Calu3 (cell line): Measurements from ENCODE around the gene TBC1D23. TPM values are rescaled to one million over a fixed set of nuclear protein-coding genes. Genes with fewer than 3 reads are reported as not detected.
A peak's percentile ranks its signal among the peaks of the same experiment; 100 is the strongest.

ENCODE experiments used
- BruUV-seq: library from RNA; stranded (reverse); fragments of 400-500 nt; replicated peaks from 2 replicates; lab custom pipeline; 2021; lab: Mats Ljungman, UMichigan
- CTCF ChIA-PET: fragments of 300-600 bp; sonication (Branson Sonifier 250); formaldehyde crosslinking; loops from one replicate; lab custom pipeline; 2022; ENCODE audit warnings: antibody characterized with exemption; lab: Charles Lee
- DNase-seq: peaks from one replicate; pipeline ENCODE4 v3.0.0; 2022
- H3K27ac Mint-ChIP-seq: one replicate; pipeline ENCODE4 v1.8.0; 2022; ENCODE audit warnings: mixed read lengths; ENCODE audit not compliant: unreplicated experiment
- H3K27me3 Mint-ChIP-seq: one replicate; pipeline ENCODE4 v1.8.0; 2022; ENCODE audit warnings: mixed read lengths; ENCODE audit not compliant: unreplicated experiment
- H3K36me3 Mint-ChIP-seq: one replicate; pipeline ENCODE4 v1.8.0; 2022; ENCODE audit warnings: mild to moderate bottlenecking, moderate library complexity, mixed read lengths; ENCODE audit not compliant: insufficient read depth, unreplicated experiment
- H3K4me1 Mint-ChIP-seq: one replicate; pipeline ENCODE4 v1.8.0; 2022; ENCODE audit warnings: mild to moderate bottlenecking, low read depth, mixed read lengths; ENCODE audit not compliant: unreplicated experiment
- H3K4me3 Mint-ChIP-seq: one replicate; pipeline ENCODE4 v1.8.0; 2022; ENCODE audit warnings: mild to moderate bottlenecking, low read depth, moderate library complexity, mixed read lengths; ENCODE audit not compliant: unreplicated experiment
- H3K9me3 Mint-ChIP-seq: one replicate; pipeline ENCODE4 v1.8.0; 2022; ENCODE audit warnings: low read depth, mixed read lengths; ENCODE audit not compliant: unreplicated experiment
- intact Hi-C: fragments of 100-400 bp; cut with micrococcal nuclease; formaldehyde crosslinking; loops from one replicate; pipeline ENCODE4 v1.10.0; 2022; ENCODE audit not compliant: unreplicated experiment
- total RNA-seq: library from RNA; stranded (reverse); gene quantifications from 2 replicates; pipeline ENCODE4 v1.2.3, GENCODE V29; 2022
- TF ChIP-seq, protein P1 (sequence below): fragments of 200-600 bp; IDR thresholded peaks from one replicate; pipeline ENCODE4 v1.8.0; 2022; ENCODE audit warnings: antibody characterized with exemption; ENCODE audit not compliant: unreplicated experiment

TBC1D23 gene
- total RNA-seq, 1 experiment from 2014 or later: 26.1 TPM

- Mint-ChIP-seq H3K36me3 (no peaks in the 10 kb centered on the region), H3K27me3 (no peaks in the 10 kb centered on the region), H3K27ac (no peak overlapping the region), H3K4me1 (no peaks in the 10 kb centered on the region), H3K9me3 (no peaks in the 10 kb centered on the region), H3K4me3 (no peak overlapping the region)
- CTCF ChIA-PET: no interaction called here
- TF ChIP-seq, protein P1, sequence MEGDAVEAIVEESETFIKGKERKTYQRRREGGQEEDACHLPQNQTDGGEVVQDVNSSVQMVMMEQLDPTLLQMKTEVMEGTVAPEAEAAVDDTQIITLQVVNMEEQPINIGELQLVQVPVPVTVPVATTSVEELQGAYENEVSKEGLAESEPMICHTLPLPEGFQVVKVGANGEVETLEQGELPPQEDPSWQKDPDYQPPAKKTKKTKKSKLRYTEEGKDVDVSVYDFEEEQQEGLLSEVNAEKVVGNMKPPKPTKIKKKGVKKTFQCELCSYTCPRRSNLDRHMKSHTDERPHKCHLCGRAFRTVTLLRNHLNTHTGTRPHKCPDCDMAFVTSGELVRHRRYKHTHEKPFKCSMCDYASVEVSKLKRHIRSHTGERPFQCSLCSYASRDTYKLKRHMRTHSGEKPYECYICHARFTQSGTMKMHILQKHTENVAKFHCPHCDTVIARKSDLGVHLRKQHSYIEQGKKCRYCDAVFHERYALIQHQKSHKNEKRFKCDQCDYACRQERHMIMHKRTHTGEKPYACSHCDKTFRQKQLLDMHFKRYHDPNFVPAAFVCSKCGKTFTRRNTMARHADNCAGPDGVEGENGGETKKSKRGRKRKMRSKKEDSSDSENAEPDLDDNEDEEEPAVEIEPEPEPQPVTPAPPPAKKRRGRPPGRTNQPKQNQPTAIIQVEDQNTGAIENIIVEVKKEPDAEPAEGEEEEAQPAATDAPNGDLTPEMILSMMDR: no peak
- BruUV-seq: no TSS peak
- DNase-seq: no peak
- intact Hi-C loops: no loop called here
Measured at GRCh38 chr3:100245927-100246326, 14.9 kb upstream of the TBC1D23 start.

DNA sequence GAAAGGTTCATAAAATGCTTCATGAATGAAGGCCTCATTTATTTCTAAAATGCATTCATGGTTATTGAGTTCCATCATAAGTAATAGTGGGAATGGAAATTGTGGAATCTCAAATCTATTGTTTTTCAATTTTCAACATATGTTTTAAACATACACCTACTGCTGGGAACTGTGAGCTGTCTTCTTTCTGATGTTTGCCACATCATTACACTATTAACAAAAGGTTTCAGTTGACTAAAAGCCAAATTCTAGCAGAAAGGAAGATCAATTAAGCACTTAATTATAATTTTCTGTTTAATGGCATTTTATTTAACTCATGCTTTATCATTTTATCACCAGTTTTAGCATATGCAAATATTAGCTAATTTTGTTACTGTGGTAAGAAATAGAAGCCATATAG, 13.8 kb upstream of the TBC1D23 start:
- CTCF ChIA-PET: no interaction called here
- H3K9me3 Mint-ChIP-seq: no peaks in the 10 kb centered on the region

DNA sequence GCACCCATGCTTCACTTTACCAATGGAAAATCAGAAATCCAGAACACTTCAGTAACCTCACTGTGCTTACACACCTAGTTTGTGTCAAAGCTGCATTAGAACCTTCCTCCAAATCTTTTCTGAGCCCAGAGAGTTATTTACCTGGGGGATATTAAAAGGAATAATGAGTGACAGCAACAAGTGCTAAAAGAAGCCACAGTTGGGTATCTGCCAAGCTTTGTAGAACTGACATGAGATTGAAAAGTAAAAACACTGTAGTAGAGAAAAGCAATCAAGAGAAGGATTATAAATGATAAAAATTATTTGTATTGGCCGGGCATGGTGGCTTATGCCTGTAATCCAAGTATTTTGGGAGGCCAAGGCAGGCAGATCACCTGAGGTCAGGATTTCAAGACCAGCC, 8.8 kb upstream of the TBC1D23 start:
- Mint-ChIP-seq H3K4me3 (no peak overlapping the region), H3K4me1 (no peaks in the 10 kb centered on the region), H3K9me3 (no peaks in the 10 kb centered on the region), H3K36me3 (no peaks in the 10 kb centered on the region), H3K27me3 (no peaks in the 10 kb centered on the region), H3K27ac (no peak overlapping the region)
- CTCF ChIA-PET: no interaction called here
- TF ChIP-seq, protein P1: no peak
- BruUV-seq: no TSS peak
- intact Hi-C loops: no loop called here
- no peak for DNase-seq

More for the DNA sequence above, 13.8 kb upstream of the TBC1D23 start:
- intact Hi-C loops: no loop called here
- Mint-ChIP-seq H3K36me3 (no peaks in the 10 kb centered on the region), H3K4me3 (no peak overlapping the region), H3K27me3 (no peaks in the 10 kb centered on the region), H3K27ac (no peak overlapping the region), H3K4me1 (no peaks in the 10 kb centered on the region)
- BruUV-seq: no TSS peak
- TF ChIP-seq, protein P1: no peak
- no peak for DNase-seq

DNA sequence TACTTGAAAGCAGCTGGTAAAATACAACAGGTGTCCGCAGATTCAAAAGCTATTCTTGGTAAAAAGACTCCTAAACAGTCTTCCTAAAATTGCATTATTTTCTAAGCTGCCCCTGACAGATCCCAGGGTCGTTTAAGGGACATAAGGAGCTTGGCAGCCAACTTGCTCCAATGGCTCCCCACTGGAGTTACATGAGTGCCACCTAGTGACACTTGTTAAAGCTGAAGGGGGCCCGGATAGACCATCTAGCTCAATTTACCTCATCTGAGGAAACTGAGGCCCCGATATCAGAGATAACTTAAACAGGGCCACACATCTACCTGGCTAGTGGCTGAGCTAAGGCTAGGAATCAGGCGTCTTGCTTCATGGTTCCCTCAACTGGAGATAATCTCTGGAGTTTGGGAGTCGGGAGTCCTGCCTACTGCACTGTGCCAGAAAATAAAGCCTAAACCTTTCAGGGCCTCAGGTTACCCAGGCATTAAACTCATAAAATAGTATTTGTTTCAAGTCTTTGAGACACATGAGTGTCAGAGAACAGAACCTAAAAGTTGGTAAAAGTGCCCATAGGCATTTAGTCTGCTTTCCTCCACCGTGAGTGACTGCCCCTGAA, 6.5 kb upstream of the TBC1D23 start:
- intact Hi-C loops: loop anchor here (1.0 to 2.0 kb wide), 3 partner anchors 185 to 421 kb away; no protein-coding TSS in a partner anchor
- no TSS peak for BruUV-seq
- no peak overlapping the region for H3K27ac Mint-ChIP-seq
- no peaks in the 10 kb centered on the region for H3K9me3 Mint-ChIP-seq
- H3K4me3 Mint-ChIP-seq: no peak overlapping the region
- H3K36me3 Mint-ChIP-seq: no peaks in the 10 kb centered on the region
- peak; percentile 63 for DNase-seq
- TF ChIP-seq, protein P1: peak; percentile 72
- no peaks in the 10 kb centered on the region for H3K27me3 Mint-ChIP-seq
- H3K4me1 Mint-ChIP-seq: no peaks in the 10 kb centered on the region
- CTCF ChIA-PET: interaction anchor here (0.5 to 1.3 kb wide), 19 partner anchors 81 to 609 kb away, joined by 3 to 51 read pairs (median 5); partner anchors contain the start of gene CMSS1
